GM12878 (cell line): ENCODE results near the gene GRAMD1B.

Source experiments
- CHD2 ChIP-seq: IDR thresholded peaks from 2 replicates; pipeline ENCODE4 v1.6.1; 2011; ENCODE audit warnings: low read depth, low read length, improper control_type of control experiment, borderline replicate concordance
- CTCF ChIP-seq, 3 experiments: IDR thresholded peaks in 2 of 3; conservative IDR thresholded peaks in 1 of 3; 2 replicates each; pipeline ENCODE4 v1.5.1; 2011; ENCODE audit warnings: low read depth in 3 of 3, low read length in 3 of 3, mild to moderate bottlenecking in 3 of 3, control low read depth in 2 of 3, moderate library complexity in 2 of 3, inconsistent platforms in 1 of 3, mixed read lengths in 1 of 3; ENCODE audit not compliant: control insufficient read depth in 2 of 3, insufficient read depth in 1 of 3; ENCODE audit errors: extremely low read depth in 1 of 3
- POLR2A ChIP-seq: IDR thresholded peaks from 2 replicates; pipeline ENCODE4 v1.6.1; 2011; ENCODE audit warnings: low read depth, mild to moderate bottlenecking, low read length

DNA sequence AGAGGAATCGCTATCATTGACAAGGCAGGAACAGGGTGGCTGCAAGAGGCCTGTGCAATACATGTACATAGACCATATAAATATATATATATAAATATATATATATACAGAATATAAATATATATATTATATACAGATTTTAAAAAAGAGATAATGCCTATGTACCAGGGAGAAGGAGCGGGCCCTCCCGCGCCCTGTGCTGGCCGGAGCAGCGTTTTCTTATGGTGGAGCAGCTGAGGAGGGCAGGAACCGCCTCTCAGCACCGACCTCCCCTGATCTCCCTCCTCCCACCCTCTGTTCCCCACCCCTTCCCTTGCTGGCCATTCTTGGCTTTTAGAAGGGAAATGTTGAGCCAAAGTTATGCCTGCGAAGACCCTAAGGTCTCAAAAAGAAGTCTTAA lies 192.5 kb downstream of the GRAMD1B start:
- TF ChIP-seq CTCF (IDR thresholded peaks at IDR 0.05 in 2 of 3, conservative IDR thresholded peaks at IDR 0.05 in 1 of 3; ENCODE audit: control insufficient read depth in 2 of 3, extremely low read depth in 1 of 3, insufficient read depth in 1 of 3, low read depth in 3 of 3, low read length in 3 of 3) = no peak
- TF ChIP-seq POLR2A = no peak
- TF ChIP-seq CHD2 = no peak
